HL-60/S4 treated with retinoic acid at 250 ng/mL for 4 days and 3 days (cell line): Measurements from ENCODE around the gene KRT74.

Source experiments
- in situ Hi-C: fragments of 300-500 bp; cut with MboI; formaldehyde crosslinking; loops from 2 replicates; pipeline ENCODE4 v1.7.0; 2022; ENCODE audit warnings: low sequenced_read_pairs

Gene KRT74

GRCh38 chr12:52578469-52578868 is 4.8 kb upstream of the KRT74 start:
- in situ Hi-C loops: loop anchor here (25.0 kb wide), 1 partner anchor 409 kb away; no protein-coding TSS in a partner anchor

- in situ Hi-C loops: loop anchor here (25.0 kb wide), 1 partner anchor 410 kb away; no protein-coding TSS in a partner anchor
These were observed 3.7 kb upstream of the KRT74 start for GRCh38 chr12:52577316-52577715.

GRCh38 chr12:52575948-52576347 is 2.3 kb upstream of the KRT74 start:
- in situ Hi-C loops: loop anchor here (25.0 kb wide), 1 partner anchor 411 kb away; no protein-coding TSS in a partner anchor

- in situ Hi-C loops: loop anchor here (25.0 kb wide), 1 partner anchor 412 kb away; no protein-coding TSS in a partner anchor
These were observed 1.6 kb upstream of the KRT74 start for GRCh38 chr12:52575256-52575655.

- in situ Hi-C loops: no loop called here
These were observed 337 bp downstream of the KRT74 start for GRCh38 chr12:52573306-52573705.

GRCh38 chr12:52570511-52570910 is 3.1 kb downstream of the KRT74 start:
- in situ Hi-C loops: no loop called here

GRCh38 chr12:52568111-52568510 is 5.5 kb downstream of the KRT74 start:
- in situ Hi-C loops: no loop called here

- in situ Hi-C loops: no loop called here
These were observed 6.8 kb downstream of the KRT74 start for GRCh38 chr12:52566847-52567291.

GRCh38 chr12:52564582-52564981 is 9.1 kb downstream of the KRT74 start:
- in situ Hi-C loops: no loop called here

GRCh38 chr12:52561880-52562449 is 11.7 kb downstream of the KRT74 start:
- in situ Hi-C loops: no loop called here

GRCh38 chr12:52559979-52560378 is 13.7 kb downstream of the KRT74 start:
- in situ Hi-C loops: no loop called here

- in situ Hi-C loops: no loop called here
These were observed 14.7 kb downstream of the KRT74 start for GRCh38 chr12:52558781-52559445.

GRCh38 chr12:52557476-52557875 is 16.2 kb downstream of the KRT74 start:
- in situ Hi-C loops: no loop called here

- in situ Hi-C loops: no loop called here
These were observed 18.1 kb downstream of the KRT74 start for GRCh38 chr12:52555577-52555976.

GRCh38 chr12:52552681-52553195 is 20.9 kb downstream of the KRT74 start, which contains the start of gene KRT71:
TSS of gene KRT71 (minus strand) at chr12:52553145. CDS start at chr12:52553077, 68 bp downstream.
- in situ Hi-C loops: no loop called here

GRCh38 chr12:52552055-52552454 is 21.6 kb downstream of the KRT74 start:
- in situ Hi-C loops: no loop called here

GRCh38 chr12:52551216-52551865 is 22.3 kb downstream of the KRT74 start:
- in situ Hi-C loops: no loop called here

- in situ Hi-C loops: no loop called here
These were observed 27.5 kb downstream of the KRT74 start for GRCh38 chr12:52546126-52546525.

- in situ Hi-C loops: no loop called here
These were observed 29.4 kb downstream of the KRT74 start for GRCh38 chr12:52543985-52544883.

GRCh38 chr12:52542785-52543318 is 30.8 kb downstream of the KRT74 start:
- in situ Hi-C loops: no loop called here
